Hepatocyte (in vitro differentiated cells): ENCODE data around the gene CDRT4.

Experiments used
- CTCF ChIP-seq: fragments of 200-600 bp; sonication (generic); IDR thresholded peaks from 2 replicates; pipeline ENCODE4 v1.5.1; 2016; ENCODE audit warnings: antibody characterized with exemption, mild to moderate bottlenecking; ENCODE audit not compliant: poor library complexity
- EZH2 ChIP-seq: fragments of 200-600 bp; sonication (generic); IDR thresholded peaks from 2 replicates; pipeline ENCODE4 v1.6.1; 2016; ENCODE audit warnings: antibody characterized with exemption, mild to moderate bottlenecking, borderline replicate concordance

- TF ChIP-seq CTCF (no peak), EZH2 (no peak)
Measured at GRCh38 chr17:15397620-15398019, 69.8 kb downstream of the CDRT4 start.
